Caco-2 (cell line): Measurements from ENCODE around the gene USH2A. TPM values are rescaled to one million over a fixed set of nuclear protein-coding genes. Genes with fewer than 3 reads are reported as not detected.
A peak's percentile ranks its signal among the peaks of the same experiment; 100 is the strongest.

Source experiments
- BruUV-seq: library from RNA; stranded (reverse); fragments of 400-500 nt; replicated peaks from 2 replicates; lab custom pipeline; 2021; lab: Mats Ljungman, UMichigan
- CTCF ChIA-PET: fragments of 300-600 bp; sonication (Branson Sonifier 250); formaldehyde crosslinking; loops from one replicate; lab custom pipeline; 2022; ENCODE audit warnings: antibody characterized with exemption; lab: Charles Lee
- POLR2A ChIA-PET: fragments of 300-600 bp; sonication (Branson Sonifier 250); formaldehyde crosslinking; loops from one replicate; lab custom pipeline; 2022; ENCODE audit warnings: antibody characterized with exemption; lab: Charles Lee
- DNase-seq, 2 experiments: peaks; one replicate each; pipeline versions ENCODE4 v3.0.0 to v3.0.0-alpha.2; 2020 to 2022
- H3K27me3 ChIP-seq: replicated peaks from 2 replicates; pipeline ENCODE4 v1.6.0; 2011; ENCODE audit warnings: low read length; ENCODE audit not compliant: control insufficient read depth, insufficient read depth
- H3K36me3 ChIP-seq: 2 replicates; pipeline ENCODE4 v1.5.1; 2011; ENCODE audit warnings: low read length; ENCODE audit not compliant: control insufficient read depth, insufficient read depth
- H3K4me1 ChIP-seq: fragments of 250-450 bp; sonication (Bioruptor Pico); 2 replicates; pipeline ENCODE4 v1.5.1; 2020; ENCODE audit warnings: mild to moderate bottlenecking
- H3K4me3 ChIP-seq: 2 replicates; pipeline ENCODE4 v1.5.1; 2011; ENCODE audit warnings: low read depth, mild to moderate bottlenecking, control low read depth, low read length
- H3K9me3 ChIP-seq: fragments of 250-450 bp; sonication (Bioruptor Pico); 2 replicates; pipeline ENCODE4 v1.5.1; 2020; ENCODE audit warnings: mild to moderate bottlenecking, moderate library complexity
- H3K27ac Mint-ChIP-seq: one replicate; pipeline ENCODE4 v1.8.0; 2022; ENCODE audit warnings: mixed read lengths; ENCODE audit not compliant: unreplicated experiment
- H3K27me3 Mint-ChIP-seq: one replicate; pipeline ENCODE4 v1.8.0; 2022; ENCODE audit warnings: mixed read lengths; ENCODE audit not compliant: insufficient read depth, unreplicated experiment
- H3K36me3 Mint-ChIP-seq: one replicate; pipeline ENCODE4 v1.8.0; 2022; ENCODE audit warnings: mild to moderate bottlenecking, mixed read lengths; ENCODE audit not compliant: insufficient read depth, unreplicated experiment
- H3K4me1 Mint-ChIP-seq: one replicate; pipeline ENCODE4 v1.8.0; 2022; ENCODE audit warnings: low read depth, mixed read lengths; ENCODE audit not compliant: unreplicated experiment
- H3K4me3 Mint-ChIP-seq: one replicate; pipeline ENCODE4 v1.8.0; 2022; ENCODE audit warnings: mild to moderate bottlenecking, moderate library complexity, mixed read lengths; ENCODE audit not compliant: unreplicated experiment
- H3K9me3 Mint-ChIP-seq: one replicate; pipeline ENCODE4 v1.8.0; 2022; ENCODE audit warnings: mixed read lengths; ENCODE audit not compliant: unreplicated experiment
- intact Hi-C: fragments of 100-400 bp; cut with micrococcal nuclease; formaldehyde crosslinking; loops from one replicate; pipeline ENCODE4 v1.10.0; 2022; ENCODE audit not compliant: unreplicated experiment
- total RNA-seq: library from RNA; stranded (reverse); gene quantifications from 2 replicates; pipeline ENCODE4 v1.2.3, GENCODE V29; 2022
- TF ChIP-seq, protein P1 (sequence below), 2 experiments: fragments of 200-600 bp in 1 of 2; IDR thresholded peaks; 1 replicate in 1 of 2; 2 replicates in 1 of 2; pipeline versions ENCODE4 v1.5.1 to v1.8.0; 2011 to 2022; ENCODE audit warnings: antibody characterized with exemption in 1 of 2, control low read depth in 1 of 2, inconsistent platforms in 1 of 2, low read depth in 1 of 2, low read length in 1 of 2, mild to moderate bottlenecking in 1 of 2, moderate library complexity in 1 of 2; ENCODE audit not compliant: insufficient read depth in 1 of 2, severe bottlenecking in 1 of 2, unreplicated experiment in 1 of 2

USH2A gene
- total RNA-seq, 1 experiment from 2014 or later = 0.11 TPM

DNA sequence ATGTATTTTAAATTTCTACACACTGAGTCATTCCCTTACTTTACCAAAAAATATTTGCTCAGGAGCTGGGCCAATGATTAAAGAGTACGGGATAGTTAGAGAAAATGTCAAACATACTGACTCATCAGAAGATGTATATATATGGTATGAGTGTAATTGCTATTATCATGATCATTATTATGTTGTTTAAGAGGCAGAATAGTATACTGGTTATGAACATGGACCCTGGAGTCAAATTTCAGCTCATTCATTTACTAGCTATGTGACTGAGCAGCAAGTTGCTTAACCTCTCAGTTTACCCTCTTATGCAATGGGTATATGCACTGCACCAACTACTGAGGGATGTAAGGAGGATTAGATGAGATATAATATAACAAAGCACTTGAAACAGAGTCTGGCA is 41.2 kb upstream of the USH2A start:
- Mint-ChIP-seq H3K27ac (no peak overlapping the region), H3K4me1 (peaks cover 47% of the 10 kb centered on the region), H3K9me3 (peaks cover 7% of the 10 kb centered on the region), H3K27me3 (no peaks in the 10 kb centered on the region), H3K4me3 (no peak overlapping the region), H3K36me3 (peaks cover 5% of the 10 kb centered on the region)
- Histone ChIP-seq H3K36me3 (no peaks in the 10 kb centered on the region), H3K4me3 (no peak overlapping the region), H3K9me3 (no peaks in the 10 kb centered on the region), H3K27me3 (no peaks in the 10 kb centered on the region), H3K4me1 (peaks cover 71% of the 10 kb centered on the region)
- no peak for DNase-seq
- TF ChIP-seq, protein P1, sequence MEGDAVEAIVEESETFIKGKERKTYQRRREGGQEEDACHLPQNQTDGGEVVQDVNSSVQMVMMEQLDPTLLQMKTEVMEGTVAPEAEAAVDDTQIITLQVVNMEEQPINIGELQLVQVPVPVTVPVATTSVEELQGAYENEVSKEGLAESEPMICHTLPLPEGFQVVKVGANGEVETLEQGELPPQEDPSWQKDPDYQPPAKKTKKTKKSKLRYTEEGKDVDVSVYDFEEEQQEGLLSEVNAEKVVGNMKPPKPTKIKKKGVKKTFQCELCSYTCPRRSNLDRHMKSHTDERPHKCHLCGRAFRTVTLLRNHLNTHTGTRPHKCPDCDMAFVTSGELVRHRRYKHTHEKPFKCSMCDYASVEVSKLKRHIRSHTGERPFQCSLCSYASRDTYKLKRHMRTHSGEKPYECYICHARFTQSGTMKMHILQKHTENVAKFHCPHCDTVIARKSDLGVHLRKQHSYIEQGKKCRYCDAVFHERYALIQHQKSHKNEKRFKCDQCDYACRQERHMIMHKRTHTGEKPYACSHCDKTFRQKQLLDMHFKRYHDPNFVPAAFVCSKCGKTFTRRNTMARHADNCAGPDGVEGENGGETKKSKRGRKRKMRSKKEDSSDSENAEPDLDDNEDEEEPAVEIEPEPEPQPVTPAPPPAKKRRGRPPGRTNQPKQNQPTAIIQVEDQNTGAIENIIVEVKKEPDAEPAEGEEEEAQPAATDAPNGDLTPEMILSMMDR (IDR thresholded peaks at IDR 0.05; ENCODE audit: insufficient read depth in 1 of 2, low read depth in 1 of 2, low read length in 1 of 2, severe bottlenecking in 1 of 2, unreplicated experiment in 1 of 2) = no peak
- ChIA-PET POLR2A (interaction anchor here (0.7 kb wide), 1 partner anchor 70 kb away, joined by 4 read pairs; no protein-coding TSS in a partner anchor), CTCF (no interaction called here)
- BruUV-seq = no TSS peak
- intact Hi-C loops = loop anchor here (5.0 kb wide), 1 partner anchor 152 kb away; no protein-coding TSS in a partner anchor

GRCh38 chr1:216462066-216462775 is 39.0 kb upstream of the USH2A start:
- POLR2A ChIA-PET = no interaction called here
- H3K27me3 Mint-ChIP-seq = no peaks in the 10 kb centered on the region

DNA sequence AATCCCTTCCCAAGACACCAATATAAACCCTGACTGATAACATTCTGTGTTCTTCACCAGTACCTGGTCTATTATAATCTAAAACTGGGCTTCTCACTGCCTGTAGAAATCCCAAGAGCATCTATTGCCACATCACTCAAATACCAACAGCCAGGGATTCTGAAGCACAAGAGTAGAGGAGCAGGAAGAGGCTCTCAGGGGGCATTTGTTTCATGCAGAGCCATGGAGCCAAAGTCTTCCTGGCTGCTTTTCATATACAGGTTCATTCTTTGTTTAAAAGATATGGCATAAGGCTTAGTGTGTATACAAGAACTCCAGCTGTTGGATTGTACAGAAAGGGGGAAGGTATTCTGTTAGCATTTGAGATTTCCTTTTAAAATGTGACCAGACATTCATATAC is 38.2 kb upstream of the USH2A start:
- intact Hi-C loops = loop anchor here (5.0 kb wide), 1 partner anchor 149 kb away; no protein-coding TSS in a partner anchor
- TF ChIP-seq, protein P1 (IDR thresholded peaks at IDR 0.05; ENCODE audit: insufficient read depth in 1 of 2, low read depth in 1 of 2, low read length in 1 of 2, severe bottlenecking in 1 of 2, unreplicated experiment in 1 of 2) = no peak
- ChIA-PET CTCF (no interaction called here), POLR2A (no interaction called here)
- Mint-ChIP-seq H3K4me1 (peaks cover 54% of the 10 kb centered on the region), H3K27me3 (no peaks in the 10 kb centered on the region), H3K4me3 (peak overlapping the region; percentile 1), H3K9me3 (no peaks in the 10 kb centered on the region), H3K27ac (peak overlapping the region; percentile 63), H3K36me3 (peaks cover 5% of the 10 kb centered on the region)
- Histone ChIP-seq H3K4me3 (no peak overlapping the region), H3K27me3 (no peaks in the 10 kb centered on the region), H3K36me3 (no peaks in the 10 kb centered on the region), H3K9me3 (no peaks in the 10 kb centered on the region), H3K4me1 (peaks cover 94% of the 10 kb centered on the region)
- DNase-seq = no peak
- no TSS peak for BruUV-seq

More at GRCh38 chr1:216462066-216462775, 39.0 kb upstream of the USH2A start:
- peaks cover 93% of the 10 kb centered on the region for H3K4me1 ChIP-seq
- TF ChIP-seq, protein P1 (IDR thresholded peaks at IDR 0.05; ENCODE audit: insufficient read depth in 1 of 2, low read depth in 1 of 2, low read length in 1 of 2, severe bottlenecking in 1 of 2, unreplicated experiment in 1 of 2) = no peak
- no TSS peak for BruUV-seq
- Mint-ChIP-seq H3K36me3 (peaks cover 5% of the 10 kb centered on the region), H3K9me3 (peaks cover 2% of the 10 kb centered on the region), H3K27ac (peak overlapping the region; percentile 42), H3K4me1 (peaks cover 54% of the 10 kb centered on the region), H3K4me3 (no peak overlapping the region)
- H3K27me3 ChIP-seq = no peaks in the 10 kb centered on the region
- H3K36me3 ChIP-seq = no peaks in the 10 kb centered on the region
- H3K4me3 ChIP-seq = no peak overlapping the region
- intact Hi-C loops = loop anchor here (5.0 kb wide), 1 partner anchor 150 kb away; no protein-coding TSS in a partner anchor
- CTCF ChIA-PET = no interaction called here
- H3K9me3 ChIP-seq = no peaks in the 10 kb centered on the region
- no peak for DNase-seq
